HPDE6-E6E7 (cell line): Measurements from ENCODE around the gene PNPO.

Experiments used
- DNase-seq: peaks from one replicate; pipeline ENCODE4 v3.0.0; 2011; ENCODE audit warnings: missing footprints; ENCODE audit errors: extremely low spot score

The PNPO gene

DNA sequence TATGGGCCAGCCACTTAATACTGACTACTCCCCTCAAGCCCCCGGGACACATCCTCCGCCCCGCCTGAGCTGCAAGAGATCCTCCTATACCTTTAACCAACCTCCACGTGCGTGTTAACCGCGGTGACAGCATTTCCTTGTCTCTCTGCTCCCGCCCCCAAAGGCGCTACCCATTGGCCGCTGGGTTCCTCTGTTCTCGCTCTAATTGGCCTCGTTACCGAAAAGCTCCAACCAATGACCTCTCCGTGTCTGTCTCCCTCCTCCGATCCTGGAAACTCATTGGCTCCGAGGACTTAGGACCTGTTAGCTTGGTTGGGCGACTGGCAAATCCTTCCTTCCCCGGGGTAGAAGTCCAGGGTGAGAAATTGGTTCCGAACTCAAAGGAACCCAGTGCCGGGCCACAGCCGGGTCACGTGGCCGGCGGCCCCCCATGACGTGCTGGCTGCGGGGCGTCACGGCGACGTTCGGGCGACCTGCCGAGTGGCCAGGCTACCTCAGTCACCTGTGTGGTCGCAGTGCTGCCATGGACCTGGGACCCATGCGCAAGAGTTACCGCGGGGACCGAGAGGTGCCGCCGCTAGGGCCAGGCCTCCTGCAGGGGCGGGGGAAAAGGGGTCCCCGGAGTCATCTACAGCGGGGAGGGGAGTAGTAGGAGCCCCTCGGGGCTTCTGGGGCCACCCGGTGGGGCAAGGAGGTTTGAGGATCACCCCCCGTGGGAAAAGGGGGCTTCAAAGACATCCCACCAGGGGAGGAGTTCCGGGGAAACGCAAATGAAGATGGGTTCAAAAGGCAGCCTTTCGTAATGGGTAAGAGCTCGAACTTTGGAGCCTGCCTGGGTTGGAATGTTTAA is at the start of gene PNPO:
Gene PNPO (plus strand): TSS at position 326 of the 850 bp plus-strand sequence. CDS start 105 bp downstream, at position 431.
- peak; percentile 99 for DNase-seq

DNA sequence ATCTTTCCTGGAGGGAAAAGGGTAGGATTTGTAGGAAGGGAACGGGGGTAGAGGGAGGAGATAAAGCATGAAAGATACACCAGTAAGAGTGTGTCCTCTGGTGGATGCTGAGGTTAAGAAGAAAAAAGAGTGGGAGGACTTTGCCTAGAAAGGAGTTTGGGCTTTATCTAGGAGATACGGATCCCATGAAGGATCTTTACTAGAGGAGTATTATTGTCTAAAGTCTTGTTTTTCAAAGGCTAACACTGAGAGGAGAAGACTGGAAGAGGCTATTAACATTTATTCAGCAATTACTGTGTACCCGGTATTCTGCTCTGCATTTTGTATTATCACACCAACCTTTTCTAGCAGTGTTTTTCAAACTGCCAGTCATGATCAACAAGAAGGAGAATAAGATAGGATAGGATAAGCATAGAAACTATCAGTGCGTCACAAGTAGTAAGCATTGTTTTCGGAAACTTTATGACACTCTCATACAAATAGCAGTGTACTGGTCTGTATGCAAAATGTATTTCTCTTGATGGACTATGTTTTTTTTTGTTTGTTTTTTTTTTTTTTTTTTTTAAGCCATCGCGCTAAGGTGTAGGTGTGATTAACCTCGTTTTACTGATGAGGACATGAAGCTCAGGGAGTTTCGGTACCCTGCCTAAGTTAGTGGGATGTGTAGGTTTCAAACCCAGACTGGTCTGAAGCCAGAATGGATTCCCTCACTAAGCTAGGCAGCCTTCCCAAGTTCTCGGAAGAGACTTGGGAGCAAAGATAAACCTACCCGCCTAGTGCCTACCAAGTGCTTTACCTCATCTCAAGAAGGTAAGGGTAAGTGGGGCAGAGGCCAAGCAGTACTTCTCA is 46.6 kb upstream of the PNPO start:
- DNase-seq = no peak

DNA sequence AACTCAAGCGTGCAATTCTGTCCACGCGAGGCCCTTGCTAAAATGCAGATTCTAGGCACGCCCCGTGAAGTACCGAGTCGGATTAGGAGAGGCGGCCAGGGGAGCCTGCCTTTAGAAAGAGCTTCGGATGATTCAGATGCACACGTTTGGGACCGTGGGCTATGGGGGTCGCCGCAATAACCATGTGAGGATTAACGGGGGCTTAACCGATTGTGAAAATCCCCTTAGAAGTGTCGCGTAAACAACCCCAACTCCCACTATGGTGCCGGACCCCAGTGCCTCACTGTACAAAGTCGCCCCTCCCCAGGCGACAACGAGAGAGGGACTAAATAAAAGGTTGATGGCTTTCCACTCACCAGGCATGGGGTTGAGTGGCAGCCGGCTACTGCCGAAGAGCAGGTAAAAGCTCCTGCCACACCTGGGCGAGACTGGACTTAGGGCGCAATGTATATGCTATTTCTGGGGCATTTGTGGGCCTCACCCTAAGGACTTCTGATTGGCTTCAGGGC is 46.0 kb upstream of the PNPO start:
- DNase-seq = no peak

DNA sequence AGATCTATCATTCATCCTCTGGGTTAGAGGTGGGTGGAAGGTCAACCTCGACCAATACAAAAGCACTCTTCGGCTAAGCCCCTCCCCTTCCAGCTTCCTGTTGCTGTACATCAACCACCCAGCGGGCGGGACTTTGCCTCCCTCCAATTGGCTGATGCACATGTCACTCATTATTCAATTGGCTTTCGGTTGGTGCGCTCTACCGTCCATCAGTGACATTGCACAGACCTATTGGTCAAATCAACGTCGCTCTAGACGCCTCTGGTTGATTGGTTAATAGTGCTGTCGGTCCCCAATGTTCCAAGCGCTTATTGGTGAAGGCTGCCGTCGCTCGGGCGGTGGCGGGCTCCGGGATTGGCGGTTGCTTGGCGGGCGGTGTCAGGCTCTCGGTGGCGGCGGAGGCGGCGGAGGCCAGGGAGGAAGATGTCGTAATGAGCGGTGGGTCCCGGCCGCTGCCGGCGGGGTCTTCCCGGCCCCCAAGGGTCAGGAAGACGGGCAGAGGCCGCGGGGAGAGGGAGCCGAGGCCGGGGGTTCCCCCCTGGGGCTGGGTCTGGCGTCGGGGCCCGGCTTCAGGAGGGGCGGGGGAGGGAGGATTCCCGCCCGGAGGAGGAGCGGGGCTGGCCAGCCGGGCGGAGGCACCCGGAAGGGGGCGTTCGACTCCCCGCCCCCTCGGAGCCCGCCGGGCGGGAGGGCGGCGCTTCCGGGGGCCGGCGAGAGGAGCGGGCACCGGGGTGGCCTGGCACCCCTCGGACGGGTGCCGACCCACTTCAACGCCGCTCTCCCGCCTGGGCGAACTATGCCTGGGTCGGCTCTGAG is 45.3 kb upstream of the PNPO start, which contains the start of gene SP2:
Gene SP2 (plus strand): TSS at position 381 of the 816 bp plus-strand sequence. CDS start 51 bp downstream, at position 432.
- peak; percentile 100 for DNase-seq

DNA sequence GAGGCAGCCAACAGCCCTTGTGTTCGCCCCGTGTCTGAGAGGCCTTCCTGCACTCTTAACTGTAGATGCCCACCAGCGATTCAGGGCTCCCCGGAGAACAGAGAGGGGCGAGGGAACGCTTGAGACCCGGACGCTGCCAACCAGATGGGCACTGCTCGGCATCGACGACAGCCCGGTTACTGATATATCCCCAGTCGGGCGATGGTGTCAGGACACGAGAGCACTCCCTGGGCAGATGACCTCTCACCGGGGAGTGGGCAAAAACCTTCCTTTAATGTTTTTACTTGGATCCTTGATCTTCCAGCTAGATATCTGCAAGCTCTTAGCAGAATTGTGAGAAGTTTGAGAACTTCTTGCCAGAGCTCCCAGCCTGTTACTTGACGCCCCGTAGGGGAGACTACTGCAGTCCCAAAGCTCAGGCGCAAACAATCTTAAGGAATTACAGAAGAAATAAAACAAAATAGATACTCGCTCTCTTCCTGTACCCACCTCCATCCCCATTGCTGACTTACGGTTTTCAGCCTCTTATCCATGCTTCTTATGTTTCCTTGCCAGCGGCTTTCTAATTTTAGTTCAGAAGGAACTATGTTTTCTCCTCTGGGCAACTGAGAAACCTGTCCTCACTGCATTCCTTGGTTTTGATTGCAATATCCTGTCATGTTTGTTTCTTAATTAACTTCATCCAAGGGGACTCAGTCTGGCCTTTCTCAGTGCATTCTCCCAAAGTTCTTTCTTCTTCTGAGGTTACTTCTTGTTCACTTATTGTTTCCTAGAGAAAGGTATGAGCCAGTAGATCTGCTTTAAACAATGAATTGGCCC is 44.5 kb upstream of the PNPO start:
- no peak for DNase-seq

DNA sequence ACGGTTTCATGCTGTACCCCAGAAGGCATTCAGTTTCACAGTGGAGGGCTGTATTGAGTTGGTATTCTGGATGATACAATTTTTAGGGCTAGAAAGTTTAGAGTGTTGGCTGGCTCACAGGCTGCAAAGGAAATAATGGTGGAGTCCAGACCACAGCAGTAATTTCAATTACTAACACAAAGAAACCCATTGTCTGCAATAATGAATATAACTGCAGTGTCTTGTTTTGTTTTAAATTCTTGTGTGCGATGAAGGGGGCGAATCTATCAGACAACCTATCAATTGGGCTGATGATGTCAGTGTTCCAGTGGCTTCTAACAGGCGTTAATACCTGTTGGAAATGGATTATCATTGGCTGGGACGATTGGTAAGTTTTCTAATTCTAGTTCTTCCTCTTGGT is 43.8 kb upstream of the PNPO start:
- no peak for DNase-seq

DNA sequence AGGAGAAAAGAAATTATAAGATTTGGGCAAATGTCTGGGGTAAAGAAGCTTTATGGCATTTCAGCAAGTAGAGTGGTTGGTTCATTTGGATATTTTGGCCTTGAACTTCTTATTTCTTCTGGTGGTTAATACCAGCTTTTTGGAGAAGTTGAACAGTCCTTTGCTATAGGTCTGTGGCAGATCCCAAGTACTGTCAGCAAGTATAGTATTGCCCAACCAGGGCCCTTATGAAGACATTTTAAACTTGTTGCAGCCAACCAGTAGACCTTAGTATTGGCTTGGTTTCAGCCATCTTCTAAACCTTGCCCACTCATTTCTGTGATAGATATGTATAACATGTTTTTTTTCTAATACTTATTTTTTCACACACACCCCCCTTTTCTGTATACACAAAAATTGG is 43.1 kb upstream of the PNPO start:
- no peak for DNase-seq

DNA sequence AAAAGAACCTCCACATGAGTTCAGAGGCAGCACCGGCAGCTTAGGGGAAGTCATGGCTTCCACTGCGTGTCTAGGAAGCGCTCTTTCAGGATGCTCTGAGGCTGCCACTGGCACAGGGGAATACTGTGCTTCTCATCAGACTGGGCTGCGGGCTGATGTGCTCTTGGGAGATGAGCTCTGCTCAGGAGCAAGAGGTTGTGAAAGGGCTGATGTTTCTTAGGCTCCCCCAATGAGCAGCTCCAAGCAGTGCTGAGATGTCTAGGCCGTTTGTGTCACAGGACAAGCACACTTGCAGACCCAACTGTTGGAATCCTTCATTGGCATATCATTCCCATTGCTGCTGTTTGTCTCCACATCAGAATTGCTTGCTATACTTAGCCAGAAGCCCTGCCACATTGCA is 41.7 kb upstream of the PNPO start:
- no peak for DNase-seq

DNA sequence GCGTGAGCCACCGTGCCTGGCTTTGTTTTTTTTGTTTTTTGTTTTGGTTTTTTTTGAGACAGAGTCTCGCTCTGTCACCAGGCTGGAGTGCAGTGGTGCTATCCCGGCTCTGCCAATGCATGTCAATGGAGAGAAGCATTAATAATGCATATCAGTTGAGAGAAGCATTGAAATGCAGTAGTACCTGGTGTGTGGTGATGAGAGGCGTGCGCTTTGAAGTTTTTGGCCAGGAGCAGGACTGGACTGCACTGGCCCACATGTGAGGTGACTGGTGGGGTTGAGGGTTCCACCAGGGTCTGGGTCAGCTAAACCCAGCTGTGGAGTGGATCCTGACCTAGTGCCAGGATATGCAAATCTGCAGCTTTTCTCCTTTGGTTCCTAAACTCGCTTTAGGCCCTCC is 39.9 kb upstream of the PNPO start:
- DNase-seq = no peak

DNA sequence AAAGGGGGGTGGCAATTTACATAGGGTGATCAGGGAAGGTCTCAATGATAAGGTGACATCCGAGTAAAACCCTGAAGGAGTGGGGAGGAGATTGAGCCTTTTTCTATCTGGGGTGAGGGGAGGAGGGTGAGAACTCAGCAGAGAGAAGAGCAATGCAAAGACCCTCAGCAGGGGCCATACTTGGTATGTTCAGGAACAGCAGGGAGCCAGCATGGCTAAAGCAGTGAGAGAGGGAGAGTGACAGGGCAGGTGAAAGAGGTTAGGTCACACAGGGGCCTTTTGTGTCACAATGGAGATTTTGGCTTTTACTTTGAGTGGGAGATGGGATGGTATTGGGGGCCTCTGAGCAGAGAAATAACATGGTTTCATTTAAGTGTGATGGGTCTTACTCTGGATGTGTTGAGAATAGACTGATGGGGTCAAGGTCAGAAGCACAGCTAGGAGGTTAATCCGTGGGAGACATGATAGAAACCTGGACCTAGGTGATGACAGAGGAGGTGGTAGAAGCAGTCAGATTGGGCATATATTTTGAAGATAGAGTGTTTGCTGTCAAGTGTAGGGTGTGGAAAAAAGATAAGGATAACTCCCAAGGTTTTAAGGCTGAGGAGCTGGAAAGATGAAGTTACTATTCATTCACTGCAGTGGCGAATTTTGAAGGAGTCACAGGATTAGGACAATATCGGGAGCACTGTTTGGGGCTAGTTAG is 39.2 kb upstream of the PNPO start:
- DNase-seq = no peak

DNA sequence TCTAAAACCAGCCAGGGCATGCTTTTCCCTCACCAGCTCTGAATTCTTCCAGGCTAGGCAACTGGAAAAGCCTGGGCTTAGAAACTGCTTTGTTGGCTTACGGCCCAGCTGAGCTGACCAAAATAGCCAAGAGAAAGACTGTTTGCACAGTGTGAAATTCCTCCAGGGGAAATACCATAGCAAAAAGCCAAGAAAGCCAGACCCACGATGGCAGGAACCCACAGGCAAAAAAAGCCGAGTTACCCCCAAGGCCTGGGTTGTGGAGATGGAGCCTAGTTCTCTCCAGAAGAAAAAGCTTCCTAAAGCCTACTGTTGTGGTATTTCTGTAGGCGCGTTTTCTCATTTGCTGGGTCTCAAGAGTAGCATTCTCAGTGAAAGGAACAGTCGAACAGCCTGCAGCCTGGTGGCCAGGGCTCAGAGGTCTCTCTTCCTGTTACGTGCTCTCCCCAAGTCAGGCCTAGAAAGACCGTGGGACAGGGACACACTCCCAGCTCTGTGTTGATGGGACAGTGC is 36.1 kb upstream of the PNPO start:
- DNase-seq = no peak

DNA sequence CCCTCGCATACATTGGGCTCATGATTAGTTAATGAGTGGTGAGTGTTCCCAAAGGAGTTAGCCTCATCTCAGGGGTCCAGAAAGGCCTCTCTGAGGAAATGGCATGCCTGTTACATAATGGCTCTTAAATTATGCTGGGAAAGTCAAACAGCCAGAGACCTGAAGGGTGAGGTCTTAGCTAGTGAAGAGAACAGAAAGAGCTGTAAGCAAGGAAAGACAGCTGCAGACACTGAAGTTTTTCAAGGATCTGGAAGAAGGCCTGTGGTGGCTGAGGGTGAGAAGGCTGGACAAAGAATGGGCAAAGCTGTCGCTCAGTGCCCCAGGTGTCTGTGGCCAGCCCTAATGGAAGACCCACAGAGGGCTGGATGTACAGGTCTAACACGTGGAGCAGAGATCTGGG is 34.9 kb upstream of the PNPO start:
- no peak for DNase-seq

DNA sequence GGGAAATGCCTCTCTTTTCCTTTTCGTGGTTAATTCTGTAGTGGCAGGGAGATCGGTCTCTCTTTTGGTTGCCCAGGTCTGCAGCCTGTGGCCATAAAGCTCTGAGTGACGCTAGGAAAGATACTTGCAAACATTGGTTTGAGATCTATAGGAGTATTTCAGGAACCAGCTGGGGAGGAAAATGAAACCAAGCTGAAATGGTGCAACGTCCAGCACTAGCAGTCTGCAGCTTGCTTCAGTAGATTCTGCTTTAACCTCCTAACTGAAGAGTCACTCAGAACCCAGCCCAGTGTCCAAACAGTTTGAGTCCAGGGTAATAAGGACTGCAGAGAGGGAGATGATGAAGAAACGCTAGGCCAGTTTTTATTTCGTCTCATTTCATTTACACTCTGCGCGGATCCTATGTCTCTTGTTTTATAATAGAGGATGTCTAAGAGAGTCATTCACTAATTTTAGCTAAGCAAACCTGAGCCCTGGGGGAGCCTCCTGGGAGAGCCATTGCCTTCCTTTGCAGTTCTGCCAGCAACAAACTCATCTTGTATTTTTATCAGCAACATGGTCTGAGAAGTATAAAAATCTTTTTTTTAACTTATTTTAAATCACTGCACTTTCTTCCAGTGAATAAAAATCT is 33.3 kb upstream of the PNPO start:
- DNase-seq = no peak

DNA sequence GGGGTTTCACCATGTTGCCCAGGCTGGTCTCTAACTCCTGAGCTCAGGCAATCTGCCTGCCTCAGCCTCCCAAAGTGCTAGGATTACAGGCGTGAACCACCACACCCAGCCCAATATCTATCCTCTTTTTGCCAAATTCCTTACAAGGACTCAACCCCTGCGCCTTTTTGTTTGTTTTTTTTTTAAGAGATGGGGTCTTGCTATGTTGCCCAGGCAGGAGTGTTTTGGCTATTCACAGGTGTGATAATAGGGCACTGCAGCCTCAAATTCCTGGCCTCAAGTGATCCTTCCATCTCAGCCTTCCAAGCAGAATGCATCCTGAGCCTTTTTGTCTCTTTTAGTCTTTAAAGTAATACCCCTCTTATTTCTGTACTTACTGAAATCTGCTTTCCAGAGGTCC is 28.3 kb upstream of the PNPO start:
- DNase-seq = no peak

DNA sequence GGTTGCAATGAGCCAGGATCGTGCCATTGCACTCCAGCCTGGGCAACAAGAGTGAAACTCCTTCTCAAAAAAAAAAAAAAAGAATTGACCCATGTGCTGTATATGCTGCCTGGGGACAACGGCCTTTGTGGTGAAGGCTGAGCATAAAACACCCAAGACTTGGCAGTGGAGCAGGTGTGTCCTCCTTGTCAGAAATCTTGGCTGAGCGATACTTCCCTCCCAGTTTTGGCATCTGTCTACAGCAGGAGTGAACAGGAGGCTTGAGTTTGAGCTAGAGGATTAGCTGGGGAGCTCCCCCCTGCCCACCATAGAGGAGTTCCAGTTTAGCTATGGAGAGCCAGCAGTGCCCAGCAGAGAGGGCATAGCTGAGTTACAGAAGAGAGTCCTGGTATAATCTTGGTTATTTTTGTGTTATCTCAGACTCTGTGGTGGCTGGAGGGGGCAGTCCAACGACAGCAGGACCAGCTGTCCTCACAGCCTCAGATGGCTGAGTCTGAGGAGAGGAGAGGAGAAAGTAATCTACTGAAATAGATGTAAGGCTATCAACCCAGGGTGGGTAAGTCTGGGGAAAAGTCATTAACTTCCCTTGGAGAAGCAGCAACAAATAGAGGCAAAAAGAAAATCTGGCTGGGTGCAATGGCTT is 26.9 kb upstream of the PNPO start:
- DNase-seq = no peak

DNA sequence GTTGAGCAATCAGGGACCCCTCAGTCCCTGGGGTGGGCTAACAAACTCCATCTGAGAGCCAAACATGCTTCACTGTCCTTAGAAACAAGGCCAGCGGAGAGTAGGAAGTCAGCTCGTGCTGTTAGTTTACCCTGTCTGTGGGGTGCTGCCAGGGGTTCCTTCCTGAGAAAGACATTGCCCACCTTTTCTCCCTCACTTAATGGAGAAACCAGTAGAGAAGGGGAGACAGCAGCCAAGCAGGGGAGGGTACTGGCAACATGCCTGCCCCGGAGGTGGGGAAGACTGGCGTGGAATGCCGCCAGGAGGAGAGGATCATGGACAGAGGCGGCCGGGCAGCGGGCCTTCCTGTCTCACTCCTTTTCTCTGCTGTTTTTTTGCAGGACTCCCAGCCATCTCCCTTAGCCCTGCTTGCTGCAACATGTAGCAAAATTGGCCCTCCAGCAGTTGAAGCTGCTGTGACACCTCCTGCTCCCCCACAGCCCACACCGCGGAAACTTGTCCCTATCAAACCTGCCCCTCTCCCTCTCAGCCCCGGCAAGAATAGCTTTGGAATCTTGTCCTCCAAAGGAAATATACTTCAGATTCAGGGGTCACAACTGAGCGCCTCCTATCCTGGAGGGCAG is 25.5 kb upstream of the PNPO start:
- DNase-seq = no peak

DNA sequence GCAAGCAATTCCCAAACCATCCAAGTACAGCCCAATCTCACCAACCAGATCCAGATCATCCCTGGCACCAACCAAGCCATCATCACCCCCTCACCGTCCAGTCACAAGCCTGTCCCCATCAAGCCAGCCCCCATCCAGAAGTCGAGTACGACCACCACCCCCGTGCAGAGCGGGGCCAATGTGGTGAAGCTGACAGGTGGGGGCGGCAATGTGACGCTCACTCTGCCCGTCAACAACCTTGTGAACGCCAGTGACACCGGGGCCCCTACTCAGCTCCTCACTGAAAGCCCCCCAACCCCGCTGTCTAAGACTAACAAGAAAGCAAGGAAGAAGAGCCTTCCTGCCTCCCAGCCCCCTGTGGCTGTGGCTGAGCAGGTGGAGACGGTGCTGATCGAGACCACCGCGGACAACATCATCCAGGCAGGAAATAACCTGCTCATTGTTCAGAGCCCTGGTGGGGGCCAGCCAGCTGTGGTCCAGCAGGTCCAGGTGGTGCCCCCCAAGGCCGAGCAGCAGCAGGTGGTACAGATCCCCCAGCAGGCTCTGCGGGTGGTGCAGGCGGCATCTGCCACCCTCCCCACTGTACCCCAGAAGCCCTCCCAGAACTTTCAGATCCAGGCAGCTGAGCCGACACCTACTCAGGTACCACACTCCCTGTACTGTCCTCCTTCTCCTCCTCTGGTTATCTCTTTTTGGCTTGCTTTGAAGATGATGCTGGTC is 24.7 kb upstream of the PNPO start:
- no peak for DNase-seq

DNA sequence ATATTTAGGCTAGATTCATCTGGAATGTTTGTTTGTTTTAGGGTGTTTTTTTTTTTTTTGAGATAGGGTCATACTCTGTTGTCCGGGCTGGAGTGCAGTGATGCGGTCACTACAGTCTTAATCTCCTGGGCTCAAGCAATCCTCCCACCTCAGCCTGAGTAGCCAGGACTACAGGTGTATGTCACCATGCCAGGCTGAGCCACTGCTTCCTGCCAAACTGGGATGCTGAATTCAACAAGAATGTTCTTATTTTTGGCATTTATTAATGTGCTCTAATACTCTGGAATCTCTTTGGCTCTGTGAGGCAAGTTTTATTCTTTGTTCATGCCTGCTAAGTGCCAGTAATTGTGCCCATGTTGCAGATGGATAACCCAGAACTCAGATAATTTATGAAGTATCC is 23.8 kb upstream of the PNPO start:
- no peak for DNase-seq
